H9 (cell line): ENCODE data around the gene AK4. TPM values are rescaled to one million over a fixed set of nuclear protein-coding genes. Genes with fewer than 3 reads are reported as not detected.
A peak's percentile ranks its signal among the peaks of the same experiment; 100 is the strongest.

Experiments used
- DNase-seq: peaks from one replicate; pipeline ENCODE4 v3.0.0-alpha.2; 2017
- H2AFZ ChIP-seq: one replicate; pipeline ENCODE4 v1.6.1; 2013; ENCODE audit warnings: mild to moderate bottlenecking, low read length, control low read depth, moderate library complexity
- H2AK5ac ChIP-seq: 2 replicates; pipeline ENCODE4 v1.6.1; 2013; ENCODE audit warnings: low read length, control low read depth, mixed read lengths; ENCODE audit not compliant: insufficient read length
- H2BK120ac ChIP-seq: one replicate; pipeline ENCODE4 v1.6.1; 2013; ENCODE audit warnings: low read depth, mild to moderate bottlenecking, low read length, control low read depth, inconsistent platforms; ENCODE audit not compliant: poor library complexity, severe bottlenecking
- H2BK12ac ChIP-seq: 2 replicates; pipeline ENCODE4 v1.6.1; 2013; ENCODE audit warnings: low read length, control low read depth, mixed read lengths, low read depth; ENCODE audit not compliant: insufficient read length
- H2BK15ac ChIP-seq: 2 replicates; pipeline ENCODE4 v1.6.1; 2013; ENCODE audit warnings: low read depth, low read length, control low read depth
- H2BK20ac ChIP-seq: one replicate; pipeline ENCODE4 v1.6.1; 2013; ENCODE audit warnings: low read depth, mild to moderate bottlenecking, low read length, control low read depth, inconsistent platforms; ENCODE audit not compliant: poor library complexity, severe bottlenecking
- H2BK5ac ChIP-seq: 2 replicates; pipeline ENCODE4 v1.6.1; 2013; ENCODE audit warnings: low read length, control low read depth, mixed read lengths; ENCODE audit not compliant: insufficient read length
- H3K14ac ChIP-seq: 2 replicates; pipeline ENCODE4 v1.6.1; 2013; ENCODE audit warnings: low read length, control low read depth; ENCODE audit not compliant: insufficient read depth
- H3K18ac ChIP-seq: 2 replicates; pipeline ENCODE4 v1.6.1; 2013; ENCODE audit warnings: low read depth, mild to moderate bottlenecking, mixed read lengths, low read length, control low read depth; ENCODE audit not compliant: insufficient read length
- H3K23ac ChIP-seq: 2 replicates; pipeline ENCODE4 v1.6.1; 2013; ENCODE audit warnings: low read length, control low read depth, mixed read lengths, low read depth; ENCODE audit not compliant: insufficient read length
- H3K23me2 ChIP-seq: 2 replicates; pipeline ENCODE4 v1.6.1; 2013; ENCODE audit warnings: low read depth, mild to moderate bottlenecking, mixed read lengths, low read length, control low read depth; ENCODE audit not compliant: insufficient read length, poor library complexity, severe bottlenecking
- H3K27ac ChIP-seq: 2 replicates; pipeline ENCODE4 v1.5.1; 2013; ENCODE audit warnings: low read length, control low read depth, mixed read lengths, low read depth; ENCODE audit not compliant: insufficient read length
- H3K27me3 ChIP-seq: 2 replicates; pipeline ENCODE4 v1.6.1; 2013; ENCODE audit warnings: low read length, control low read depth, inconsistent platforms; ENCODE audit not compliant: insufficient read depth
- H3K4ac ChIP-seq: 2 replicates; pipeline ENCODE4 v1.6.1; 2013; ENCODE audit warnings: low read depth, mild to moderate bottlenecking, control low read depth, inconsistent platforms, low read length, moderate library complexity
- H3K4me1 ChIP-seq: 2 replicates; pipeline ENCODE4 v1.6.1; 2013; ENCODE audit warnings: low read length, control low read depth, inconsistent platforms; ENCODE audit not compliant: insufficient read depth
- H3K4me2 ChIP-seq: 2 replicates; pipeline ENCODE4 v1.6.1; 2013; ENCODE audit warnings: low read length, control low read depth, mixed read lengths; ENCODE audit not compliant: insufficient read length, insufficient read depth
- H3K56ac ChIP-seq: 2 replicates; pipeline ENCODE4 v1.6.1; 2013; ENCODE audit warnings: low read depth, mild to moderate bottlenecking, mixed read lengths, low read length, control low read depth; ENCODE audit not compliant: insufficient read length
- H3K79me1 ChIP-seq: 2 replicates; pipeline ENCODE4 v1.6.1; 2013; ENCODE audit warnings: low read depth, mild to moderate bottlenecking, moderate library complexity, low read length, control low read depth, inconsistent platforms; ENCODE audit not compliant: insufficient read depth, poor library complexity, severe bottlenecking
- H3K79me2 ChIP-seq: 2 replicates; pipeline ENCODE4 v1.6.1; 2013; ENCODE audit warnings: low read length, control low read depth, inconsistent platforms; ENCODE audit not compliant: insufficient read depth
- H3K9ac ChIP-seq: 2 replicates; pipeline ENCODE4 v1.6.1; 2013; ENCODE audit warnings: low read length, control low read depth, mixed read lengths; ENCODE audit not compliant: insufficient read length; ENCODE audit errors: extremely low read depth
- H3K9me3 ChIP-seq: one replicate; pipeline ENCODE4 v1.6.1; 2013; ENCODE audit warnings: low read depth, low read length, inconsistent platforms; ENCODE audit not compliant: control insufficient read depth
- H3T11ph ChIP-seq: one replicate; pipeline ENCODE4 v1.6.1; 2013; ENCODE audit warnings: mild to moderate bottlenecking, low read length, control low read depth, inconsistent platforms
- H4K20me1 ChIP-seq: one replicate; pipeline ENCODE4 v1.6.1; 2013; ENCODE audit not compliant: control insufficient read depth, insufficient read length, insufficient read depth
- H4K5ac ChIP-seq: 2 replicates; pipeline ENCODE4 v1.6.1; 2013; ENCODE audit warnings: low read depth, mild to moderate bottlenecking, mixed read lengths, low read length, control low read depth; ENCODE audit not compliant: insufficient read length
- H4K8ac ChIP-seq: replicated peaks from 2 replicates; pipeline ENCODE4 v1.6.1; 2013; ENCODE audit warnings: low read length, control low read depth, mixed read lengths, low read depth; ENCODE audit not compliant: insufficient read length
- H4K91ac ChIP-seq: 2 replicates; pipeline ENCODE4 v1.6.1; 2013; ENCODE audit warnings: low read depth, mild to moderate bottlenecking, moderate library complexity, mixed read lengths, low read length, control low read depth; ENCODE audit not compliant: insufficient read length
- H3K27ac Mint-ChIP-seq, 3 experiments: 2 replicates in 2 of 3; 3 replicates in 1 of 3; pipeline ENCODE4 v1.8.0; 2020 to 2021; ENCODE audit warnings: mixed read lengths in 3 of 3, mild to moderate bottlenecking in 1 of 3, moderate library complexity in 1 of 3
- H3K27me3 Mint-ChIP-seq: 2 replicates; pipeline ENCODE4 v1.8.0; 2021; ENCODE audit warnings: low read depth, mild to moderate bottlenecking, moderate library complexity, mixed read lengths
- H3K36me3 Mint-ChIP-seq, 3 experiments: 2 replicates in 2 of 3; 3 replicates in 1 of 3; pipeline ENCODE4 v1.8.0; 2020 to 2021; ENCODE audit warnings: low read depth in 3 of 3, mixed read lengths in 3 of 3; ENCODE audit not compliant: insufficient read depth in 1 of 3
- H3K4me1 Mint-ChIP-seq, 2 experiments: 2 replicates each; pipeline ENCODE4 v1.8.0; 2020; ENCODE audit warnings: mixed read lengths in 2 of 2
- H3K4me3 Mint-ChIP-seq, 2 experiments: 2 replicates in 1 of 2; 3 replicates in 1 of 2; pipeline ENCODE4 v1.8.0; 2020 to 2021; ENCODE audit warnings: mild to moderate bottlenecking in 2 of 2, mixed read lengths in 2 of 2, moderate library complexity in 1 of 2
- H3K9me3 Mint-ChIP-seq, 2 experiments: 2 replicates in 1 of 2; 3 replicates in 1 of 2; pipeline ENCODE4 v1.8.0; 2020; ENCODE audit warnings: mild to moderate bottlenecking in 2 of 2, mixed read lengths in 2 of 2, moderate library complexity in 1 of 2
- WGBS: extraction: QIAGEN DNeasy Blood & Tissue Kit; methylation state at CpG from one replicate; pipeline ENCODE4 v1.1.7; 2013; ENCODE audit warnings: missing lambda C conversion rate, low lambda C conversion rate, mixed read lengths; ENCODE audit not compliant: insufficient read length; ENCODE audit errors: extremely low coverage; 5-methylcytosine and 5-hydroxymethylcytosine counted together
- total RNA-seq: library from RNA; stranded (reverse); gene quantifications from 2 replicates; pipeline ENCODE4 v1.2.1, GENCODE V29; 2021
- TF ChIP-seq, protein P1 (sequence below): fragments of 200-600 bp; sonication (generic); conservative IDR thresholded peaks from 3 replicates; pipeline ENCODE4 v1.8.0; 2021; ENCODE audit warnings: antibody characterized with exemption, mild to moderate bottlenecking

The AK4 gene
- total RNA-seq, 1 experiment from 2014 or later: 45.6 TPM

DNA sequence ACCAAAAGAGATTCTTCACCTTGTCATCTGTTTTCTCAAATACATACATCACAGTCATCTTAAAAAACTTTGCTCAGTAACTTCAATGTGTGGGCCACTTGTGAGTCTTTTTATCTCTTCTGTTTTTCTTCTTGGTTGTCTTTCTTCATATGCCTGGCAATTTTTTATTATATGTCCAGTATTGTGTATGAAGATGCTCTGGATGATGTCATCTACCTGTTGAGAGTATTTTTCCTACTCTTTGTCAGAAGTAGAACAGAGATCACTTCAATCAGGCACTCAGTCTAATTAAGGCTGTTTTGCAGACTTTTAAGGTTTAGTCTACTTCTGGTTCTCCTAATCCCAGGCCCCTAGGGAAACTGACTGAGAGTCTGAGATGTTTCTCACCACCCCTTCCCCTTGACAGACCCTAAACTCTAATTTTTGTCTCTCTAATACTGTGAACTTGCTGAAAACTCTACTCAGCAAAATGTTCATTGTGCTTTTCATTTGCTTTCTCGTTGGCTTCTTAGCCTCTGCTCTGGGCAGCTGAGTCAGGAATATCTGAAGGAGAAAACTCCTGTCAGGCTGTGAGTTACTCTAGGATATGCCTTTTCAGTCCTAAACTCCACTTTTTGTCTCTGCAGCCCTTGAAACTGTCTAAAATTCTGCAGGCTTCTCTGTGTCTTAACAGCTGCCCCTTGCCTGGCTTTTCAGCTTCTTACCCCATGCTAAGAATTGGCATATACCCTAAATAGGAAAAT lies 128.4 kb downstream of the AK4 start:
- peaks cover 7% of the 10 kb centered on the region for H3K23me2 ChIP-seq
- H2BK5ac ChIP-seq: no peak overlapping the region
- H3K27me3 ChIP-seq: no peaks in the 10 kb centered on the region
- no peak overlapping the region for H3K9ac ChIP-seq
- peaks cover 10% of the 10 kb centered on the region; the same call in 1 of the 2 replicates for H3K4me1 ChIP-seq
- no peak overlapping the region for H2AK5ac ChIP-seq
- peaks cover 11% of the 10 kb centered on the region for H3K27me3 Mint-ChIP-seq
- no peak overlapping the region for H2AFZ ChIP-seq
- no peak overlapping the region for H3T11ph ChIP-seq
- H3K23ac ChIP-seq: no peak overlapping the region
- DNase-seq: no peak
- H3K4me3 Mint-ChIP-seq: no peak overlapping the region; a peak in 1 of 5 replicates
- no peak overlapping the region for H2BK20ac ChIP-seq
- H3K36me3 Mint-ChIP-seq: no peaks in the 10 kb centered on the region
- no peak overlapping the region for H2BK12ac ChIP-seq
- H3K4me1 Mint-ChIP-seq: peaks cover 40 to 51% of the 10 kb centered on the region in 2 experiments
- H4K20me1 ChIP-seq: no peaks in the 10 kb centered on the region
- no peak overlapping the region for H4K91ac ChIP-seq
- TF ChIP-seq, protein P1, sequence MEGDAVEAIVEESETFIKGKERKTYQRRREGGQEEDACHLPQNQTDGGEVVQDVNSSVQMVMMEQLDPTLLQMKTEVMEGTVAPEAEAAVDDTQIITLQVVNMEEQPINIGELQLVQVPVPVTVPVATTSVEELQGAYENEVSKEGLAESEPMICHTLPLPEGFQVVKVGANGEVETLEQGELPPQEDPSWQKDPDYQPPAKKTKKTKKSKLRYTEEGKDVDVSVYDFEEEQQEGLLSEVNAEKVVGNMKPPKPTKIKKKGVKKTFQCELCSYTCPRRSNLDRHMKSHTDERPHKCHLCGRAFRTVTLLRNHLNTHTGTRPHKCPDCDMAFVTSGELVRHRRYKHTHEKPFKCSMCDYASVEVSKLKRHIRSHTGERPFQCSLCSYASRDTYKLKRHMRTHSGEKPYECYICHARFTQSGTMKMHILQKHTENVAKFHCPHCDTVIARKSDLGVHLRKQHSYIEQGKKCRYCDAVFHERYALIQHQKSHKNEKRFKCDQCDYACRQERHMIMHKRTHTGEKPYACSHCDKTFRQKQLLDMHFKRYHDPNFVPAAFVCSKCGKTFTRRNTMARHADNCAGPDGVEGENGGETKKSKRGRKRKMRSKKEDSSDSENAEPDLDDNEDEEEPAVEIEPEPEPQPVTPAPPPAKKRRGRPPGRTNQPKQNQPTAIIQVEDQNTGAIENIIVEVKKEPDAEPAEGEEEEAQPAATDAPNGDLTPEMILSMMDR: no peak
- no peaks in the 10 kb centered on the region for H3K79me1 ChIP-seq
- no peaks in the 10 kb centered on the region for H3K9me3 ChIP-seq
- H3K27ac ChIP-seq: no peak overlapping the region
- H2BK15ac ChIP-seq: no peak overlapping the region
- H3K4ac ChIP-seq: no peak overlapping the region
- H3K9me3 Mint-ChIP-seq: no peaks in the 10 kb centered on the region; a peak in 1 of 5 replicates
- no peak overlapping the region for H3K4me2 ChIP-seq
- no CpG with 5 or more reads among the region's 1 CpG for WGBS
- H4K8ac ChIP-seq: no peak overlapping the region
- no peak overlapping the region for H3K14ac ChIP-seq
- peak overlapping the region in 1 of 3 experiments; percentile 36; a peak in 2 of 7 replicates for H3K27ac Mint-ChIP-seq
- no peak overlapping the region for H4K5ac ChIP-seq
- no peak overlapping the region for H3K18ac ChIP-seq
- H3K56ac ChIP-seq: no peak overlapping the region
- no peak overlapping the region for H2BK120ac ChIP-seq
- no peaks in the 10 kb centered on the region for H3K79me2 ChIP-seq
